BE2C (cell line): ENCODE results near the gene ABCF3.

Experiments used
- DNase-seq: peaks from one replicate; pipeline ENCODE4 v3.0.0-alpha.2; 2020
- H3K27me3 ChIP-seq: fragments of 250-450 bp; sonication (Bioruptor Pico); 2 replicates; pipeline ENCODE4 v1.5.1; 2020; ENCODE audit warnings: mild to moderate bottlenecking
- H3K36me3 ChIP-seq: fragments of 250-450 bp; sonication (Bioruptor Pico); 2 replicates; pipeline ENCODE4 v1.5.1; 2020; ENCODE audit warnings: mild to moderate bottlenecking
- H3K4me1 ChIP-seq: fragments of 250-450 bp; sonication (Bioruptor Pico); 2 replicates; pipeline ENCODE4 v1.5.1; 2020
- H3K4me3 ChIP-seq: 2 replicates; pipeline ENCODE4 v1.5.1; 2011; ENCODE audit warnings: low read depth, low read length
- H3K9me3 ChIP-seq: fragments of 250-450 bp; sonication (Bioruptor Pico); 2 replicates; pipeline ENCODE4 v1.5.1; 2020
- TF ChIP-seq, protein P1 (sequence below): IDR thresholded peaks from 2 replicates; pipeline ENCODE4 v1.5.1; 2012; ENCODE audit warnings: mild to moderate bottlenecking, low read depth, low read length

ABCF3 gene

DNA sequence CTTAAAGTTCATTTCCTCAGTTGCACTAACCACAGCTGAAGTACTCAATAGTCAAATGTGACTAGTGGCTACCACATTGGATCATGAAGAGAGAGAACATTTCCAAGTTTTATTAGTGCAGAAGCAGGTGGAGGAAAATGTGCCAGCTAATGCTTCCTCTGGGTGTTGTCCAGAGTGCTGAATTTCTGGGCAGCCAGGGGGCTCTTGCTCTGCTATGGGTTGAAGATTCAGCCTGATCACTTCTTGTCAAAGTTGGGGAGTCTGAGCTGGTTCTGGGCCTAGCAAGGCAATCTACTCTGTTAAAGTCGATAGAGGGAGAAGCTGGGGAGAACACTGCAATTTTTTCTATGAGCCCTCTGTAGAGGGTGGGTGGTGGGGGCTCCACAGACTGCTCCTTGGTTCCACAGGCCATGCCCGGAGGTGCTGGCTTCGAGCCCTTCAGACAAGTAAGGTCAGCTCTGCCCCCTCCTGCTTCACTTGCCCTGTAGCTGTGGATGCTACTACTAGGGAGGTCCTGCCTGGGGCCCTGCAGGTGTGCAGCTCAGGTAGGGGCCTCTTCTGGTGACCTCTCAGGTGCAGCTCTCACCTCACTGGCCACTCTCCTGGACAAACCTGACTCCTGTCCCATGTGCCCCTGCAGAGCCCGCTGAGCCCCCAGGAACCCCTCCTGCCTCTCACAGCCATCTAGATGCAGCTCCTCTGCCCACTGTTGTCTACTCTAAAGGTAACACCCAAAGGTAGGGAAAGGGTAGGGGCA is 54.6 kb downstream of the ABCF3 start:
- Histone ChIP-seq H3K4me1 (0 out of 2 replicates have a peak, but pooled peaks cover 2% of the 10 kb centered on the region), H3K36me3 (peaks cover 38% of the 10 kb centered on the region), H3K9me3 (no peaks in the 10 kb centered on the region), H3K4me3 (no peak overlapping the region), H3K27me3 (no peaks in the 10 kb centered on the region)
- DNase-seq = no peak
- TF ChIP-seq, protein P1, sequence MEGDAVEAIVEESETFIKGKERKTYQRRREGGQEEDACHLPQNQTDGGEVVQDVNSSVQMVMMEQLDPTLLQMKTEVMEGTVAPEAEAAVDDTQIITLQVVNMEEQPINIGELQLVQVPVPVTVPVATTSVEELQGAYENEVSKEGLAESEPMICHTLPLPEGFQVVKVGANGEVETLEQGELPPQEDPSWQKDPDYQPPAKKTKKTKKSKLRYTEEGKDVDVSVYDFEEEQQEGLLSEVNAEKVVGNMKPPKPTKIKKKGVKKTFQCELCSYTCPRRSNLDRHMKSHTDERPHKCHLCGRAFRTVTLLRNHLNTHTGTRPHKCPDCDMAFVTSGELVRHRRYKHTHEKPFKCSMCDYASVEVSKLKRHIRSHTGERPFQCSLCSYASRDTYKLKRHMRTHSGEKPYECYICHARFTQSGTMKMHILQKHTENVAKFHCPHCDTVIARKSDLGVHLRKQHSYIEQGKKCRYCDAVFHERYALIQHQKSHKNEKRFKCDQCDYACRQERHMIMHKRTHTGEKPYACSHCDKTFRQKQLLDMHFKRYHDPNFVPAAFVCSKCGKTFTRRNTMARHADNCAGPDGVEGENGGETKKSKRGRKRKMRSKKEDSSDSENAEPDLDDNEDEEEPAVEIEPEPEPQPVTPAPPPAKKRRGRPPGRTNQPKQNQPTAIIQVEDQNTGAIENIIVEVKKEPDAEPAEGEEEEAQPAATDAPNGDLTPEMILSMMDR = no peak

DNA sequence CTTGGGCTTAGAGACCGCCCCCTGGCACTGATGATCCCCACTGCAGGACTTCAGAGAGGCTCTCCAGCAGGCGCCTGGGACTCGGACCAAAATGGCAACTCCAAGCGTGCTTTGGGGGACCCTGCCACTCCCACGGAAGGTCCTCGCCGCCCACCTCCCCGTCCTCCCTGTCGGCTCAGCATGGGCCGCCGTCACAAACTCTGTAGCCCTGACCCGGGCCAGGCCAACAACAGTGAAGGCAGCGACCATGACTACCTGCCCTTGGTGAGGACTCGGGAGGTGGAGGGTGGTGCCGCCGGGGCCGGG is 55.1 kb downstream of the ABCF3 start:
- no peak for DNase-seq
- TF ChIP-seq, protein P1 = no peak
- Histone ChIP-seq H3K9me3 (no peaks in the 10 kb centered on the region), H3K4me3 (no peak overlapping the region), H3K27me3 (no peaks in the 10 kb centered on the region), H3K36me3 (peaks cover 40% of the 10 kb centered on the region), H3K4me1 (0 out of 2 replicates have a peak, but pooled peaks cover 2% of the 10 kb centered on the region)

DNA sequence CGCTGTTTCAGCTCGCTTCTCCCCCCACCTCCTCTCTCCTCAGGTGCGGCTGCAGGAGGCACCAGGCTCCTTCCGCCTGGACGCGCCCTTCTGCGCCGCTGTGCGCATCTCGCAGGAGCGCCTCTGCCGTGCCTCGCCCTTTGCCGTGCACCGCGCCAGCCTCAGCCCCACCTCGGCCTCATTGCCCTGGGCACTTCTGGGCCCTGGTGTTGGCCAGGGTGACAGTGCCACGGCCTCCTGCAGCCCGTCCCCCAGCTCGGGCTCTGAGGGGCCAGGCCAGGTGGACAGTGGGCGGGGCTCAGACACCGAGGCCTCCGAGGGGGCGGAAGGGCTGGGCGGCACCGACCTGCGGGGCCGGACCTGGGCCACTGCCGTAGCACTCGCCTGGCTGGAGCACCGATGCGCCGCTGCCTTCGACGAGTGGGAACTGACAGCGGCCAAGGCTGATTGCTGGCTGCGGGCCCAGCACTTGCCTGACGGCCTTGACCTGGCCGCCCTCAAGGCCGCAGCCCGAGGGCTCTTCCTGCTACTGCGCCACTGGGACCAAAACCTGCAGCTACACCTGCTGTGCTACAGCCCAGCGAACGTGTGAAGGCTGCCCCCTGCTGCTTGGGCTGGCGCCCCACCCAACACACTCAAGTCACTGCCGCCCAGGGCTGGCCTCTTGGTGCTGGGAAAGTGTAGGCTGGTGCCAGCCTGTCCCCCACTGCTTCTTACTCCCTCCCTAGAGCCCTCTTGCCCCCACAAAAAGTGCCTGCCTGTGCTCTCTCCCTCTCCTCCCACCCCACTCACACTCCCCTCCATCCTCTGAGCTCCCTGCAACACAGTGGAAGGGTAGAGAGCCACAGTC is 55.7 kb downstream of the ABCF3 start:
- Histone ChIP-seq H3K4me1 (0 out of 2 replicates have a peak, but pooled peaks cover 2% of the 10 kb centered on the region), H3K36me3 (peaks cover 40% of the 10 kb centered on the region), H3K4me3 (no peak overlapping the region), H3K27me3 (no peaks in the 10 kb centered on the region), H3K9me3 (no peaks in the 10 kb centered on the region)
- DNase-seq = peak; percentile 83
- TF ChIP-seq, protein P1 = peak; percentile 84

DNA sequence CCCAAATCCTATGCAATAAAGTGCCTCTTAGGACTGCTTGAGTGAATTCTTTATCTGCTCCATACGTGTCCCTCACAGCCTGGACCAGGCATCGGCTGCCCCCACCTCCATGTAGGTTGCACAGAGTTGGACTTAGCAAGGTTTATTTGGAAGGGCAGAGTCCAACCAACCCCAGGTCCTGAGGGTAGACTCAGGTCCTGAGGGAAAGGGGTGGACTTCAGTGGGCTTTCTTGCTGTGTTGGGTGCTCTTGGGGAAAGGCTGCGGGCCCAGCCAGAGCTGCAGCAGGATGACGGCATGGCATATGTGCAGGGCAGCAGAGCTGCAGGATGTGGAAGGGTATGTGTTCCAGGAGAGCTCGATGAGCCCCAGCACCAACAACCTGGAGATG is 56.3 kb downstream of the ABCF3 start:
- 0 out of 2 replicates have a peak, but pooled peaks cover 2% of the 10 kb centered on the region for H3K4me1 ChIP-seq
- H3K36me3 ChIP-seq = peaks cover 40% of the 10 kb centered on the region
- H3K4me3 ChIP-seq = no peak overlapping the region
- no peak for DNase-seq
- TF ChIP-seq, protein P1 = no peak
- no peaks in the 10 kb centered on the region for H3K27me3 ChIP-seq
- no peaks in the 10 kb centered on the region for H3K9me3 ChIP-seq
